Astrocyte of the spinal cord (primary cell): ENCODE data around the gene ZFHX3.

Experiments used
- DNase-seq: peaks from one replicate; pipeline ENCODE4 v3.0.0; 2011; ENCODE audit warnings: low read depth, low spot score
- H3K4me3 ChIP-seq: 2 replicates; pipeline ENCODE4 v1.5.1; 2011; ENCODE audit warnings: low read depth, mild to moderate bottlenecking, low read length, moderate library complexity
- in situ Hi-C: cut with HindIII; loops from 2 replicates; pipeline ENCODE4 v1.10.0; 2017; ENCODE audit warnings: low sequenced_read_pairs
- TF ChIP-seq, protein P1 (sequence below): IDR thresholded peaks from 2 replicates; pipeline ENCODE4 v1.5.1; 2012; ENCODE audit warnings: low read depth, mild to moderate bottlenecking, low read length, inconsistent platforms

ZFHX3 gene

DNA sequence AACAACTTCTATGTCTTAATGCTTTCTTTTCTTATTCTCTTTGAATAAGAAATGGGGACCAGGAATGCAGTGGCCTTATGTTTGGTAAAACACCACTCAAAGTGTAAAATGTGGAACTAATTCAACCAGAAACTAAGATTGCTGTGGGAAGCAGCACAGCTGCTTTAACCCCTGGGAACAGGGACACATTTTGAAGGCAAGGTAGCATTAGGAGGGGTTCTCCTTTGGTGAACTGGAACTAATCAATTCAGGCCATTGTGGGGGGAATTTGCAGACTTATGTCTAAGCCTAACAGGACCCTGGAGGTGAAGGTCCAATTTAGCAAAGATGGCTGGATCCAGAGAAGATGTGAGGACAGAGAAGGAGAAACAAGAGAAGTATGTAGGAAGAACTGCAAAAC is 256.1 kb downstream of the ZFHX3 start:
- TF ChIP-seq, protein P1, sequence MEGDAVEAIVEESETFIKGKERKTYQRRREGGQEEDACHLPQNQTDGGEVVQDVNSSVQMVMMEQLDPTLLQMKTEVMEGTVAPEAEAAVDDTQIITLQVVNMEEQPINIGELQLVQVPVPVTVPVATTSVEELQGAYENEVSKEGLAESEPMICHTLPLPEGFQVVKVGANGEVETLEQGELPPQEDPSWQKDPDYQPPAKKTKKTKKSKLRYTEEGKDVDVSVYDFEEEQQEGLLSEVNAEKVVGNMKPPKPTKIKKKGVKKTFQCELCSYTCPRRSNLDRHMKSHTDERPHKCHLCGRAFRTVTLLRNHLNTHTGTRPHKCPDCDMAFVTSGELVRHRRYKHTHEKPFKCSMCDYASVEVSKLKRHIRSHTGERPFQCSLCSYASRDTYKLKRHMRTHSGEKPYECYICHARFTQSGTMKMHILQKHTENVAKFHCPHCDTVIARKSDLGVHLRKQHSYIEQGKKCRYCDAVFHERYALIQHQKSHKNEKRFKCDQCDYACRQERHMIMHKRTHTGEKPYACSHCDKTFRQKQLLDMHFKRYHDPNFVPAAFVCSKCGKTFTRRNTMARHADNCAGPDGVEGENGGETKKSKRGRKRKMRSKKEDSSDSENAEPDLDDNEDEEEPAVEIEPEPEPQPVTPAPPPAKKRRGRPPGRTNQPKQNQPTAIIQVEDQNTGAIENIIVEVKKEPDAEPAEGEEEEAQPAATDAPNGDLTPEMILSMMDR = no peak
- in situ Hi-C loops = no loop called here
- no peak overlapping the region for H3K4me3 ChIP-seq
- no peak for DNase-seq

DNA sequence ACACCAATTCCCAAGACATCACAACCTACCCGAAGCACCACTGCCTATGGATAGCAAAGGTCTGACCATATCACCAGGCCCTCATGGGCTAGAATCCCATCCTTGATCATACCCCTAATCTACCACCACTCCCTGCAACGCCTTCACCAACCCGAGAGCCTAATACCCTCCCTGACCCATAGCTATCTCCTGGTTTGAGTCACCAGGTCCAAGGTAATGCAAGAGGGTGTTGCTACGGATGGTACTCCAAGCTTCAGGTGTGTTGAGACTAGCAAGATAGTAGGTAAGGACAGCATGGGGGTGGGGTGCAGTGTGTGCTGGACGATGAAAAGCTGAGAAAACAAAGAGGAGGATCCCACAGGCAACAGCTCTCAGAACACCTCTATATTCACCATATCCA is 258.0 kb downstream of the ZFHX3 start:
- no peak overlapping the region for H3K4me3 ChIP-seq
- TF ChIP-seq, protein P1 = no peak
- DNase-seq = no peak
- in situ Hi-C loops = no loop called here

DNA sequence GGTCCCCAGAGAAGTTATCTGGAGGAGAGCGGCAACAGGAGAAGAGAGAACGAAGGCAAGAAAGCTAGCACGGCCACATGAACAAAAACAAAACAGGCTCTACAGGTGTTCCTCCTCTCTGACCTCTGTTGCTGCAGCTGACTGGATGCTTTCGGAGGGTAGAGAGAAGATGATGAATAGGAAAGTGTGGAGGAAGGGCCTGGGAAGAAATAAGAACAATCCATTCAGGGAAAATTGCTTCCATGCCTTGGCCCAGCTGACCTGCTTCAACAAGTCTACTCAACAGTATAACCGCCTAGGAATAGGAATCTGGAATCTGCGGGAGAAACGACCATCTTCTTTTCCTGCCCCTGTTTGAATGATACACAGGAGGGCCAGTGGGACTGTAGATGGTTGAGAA is 258.5 kb downstream of the ZFHX3 start:
- in situ Hi-C loops = no loop called here
- no peak for DNase-seq
- H3K4me3 ChIP-seq = no peak overlapping the region
- TF ChIP-seq, protein P1 = no peak

DNA sequence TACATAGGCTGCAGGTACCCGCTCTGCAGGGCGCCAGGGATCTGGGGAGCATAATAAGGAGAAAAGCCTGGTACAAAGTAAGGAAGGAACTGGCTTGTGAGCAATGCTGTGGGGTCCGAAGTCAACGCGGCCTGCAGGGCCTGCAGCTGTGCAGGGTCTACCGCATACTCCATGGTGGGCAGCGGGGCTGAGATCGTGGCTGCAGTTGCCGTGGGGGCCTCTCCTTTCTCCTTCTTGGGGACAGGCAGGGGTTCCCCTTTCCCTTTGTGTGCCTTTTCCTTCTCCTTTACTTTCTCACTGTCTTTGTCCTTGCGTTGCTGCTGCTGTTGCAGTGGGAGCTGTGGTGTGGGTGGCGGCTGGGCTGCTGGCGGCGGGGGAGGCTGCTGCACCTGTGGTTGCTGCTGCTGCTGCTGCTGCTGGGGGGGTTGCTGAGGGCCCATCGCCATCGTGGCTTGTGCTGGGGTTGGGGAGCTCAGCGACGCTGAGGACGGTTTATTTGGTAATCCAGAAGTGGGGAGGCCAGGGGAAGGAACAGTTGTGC is 259.6 kb downstream of the ZFHX3 start:
- H3K4me3 ChIP-seq = peak overlapping the region; percentile 53
- no peak for DNase-seq
- TF ChIP-seq, protein P1 = no peak
- in situ Hi-C loops = no loop called here

DNA sequence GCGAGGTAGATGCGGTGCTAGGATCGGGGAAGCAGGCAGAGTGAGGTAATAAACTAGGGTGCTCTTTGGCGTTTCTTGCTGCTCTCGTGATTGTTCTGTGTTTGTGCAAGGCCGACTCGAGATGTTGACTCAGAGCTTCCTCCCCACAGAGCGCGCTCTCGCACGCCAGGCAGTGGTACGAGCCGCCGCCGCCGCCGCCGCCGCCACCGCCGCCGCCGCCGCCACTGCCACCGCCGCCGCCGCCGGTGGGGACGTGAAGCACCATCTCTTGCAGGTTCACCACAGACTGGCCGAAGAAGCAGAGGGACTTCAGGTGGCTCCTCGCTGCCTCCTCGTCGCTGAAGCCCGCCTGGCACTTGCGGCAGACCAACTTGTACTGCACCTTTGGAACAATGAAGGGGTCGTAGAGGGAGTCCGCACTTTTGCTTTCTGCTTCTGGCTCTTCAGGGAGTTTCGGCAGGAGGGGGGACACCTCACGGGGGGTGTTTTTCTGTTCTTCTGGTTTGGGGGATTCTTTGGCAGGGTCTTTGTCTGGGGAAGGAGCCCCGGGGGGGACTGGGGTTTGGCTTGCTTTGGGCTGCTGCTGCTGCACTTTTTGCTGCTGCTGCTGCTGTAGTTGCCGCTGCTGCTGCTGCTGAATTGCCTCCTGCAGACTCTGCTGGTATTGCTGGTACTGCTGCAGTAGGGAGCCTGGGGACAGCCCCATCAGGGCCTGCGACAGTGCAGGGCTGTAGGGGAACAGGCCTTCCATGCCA is 260.2 kb downstream of the ZFHX3 start:
- TF ChIP-seq, protein P1 = no peak
- peak; percentile 84 for DNase-seq
- in situ Hi-C loops = no loop called here
- peak overlapping the region; percentile 53 for H3K4me3 ChIP-seq

DNA sequence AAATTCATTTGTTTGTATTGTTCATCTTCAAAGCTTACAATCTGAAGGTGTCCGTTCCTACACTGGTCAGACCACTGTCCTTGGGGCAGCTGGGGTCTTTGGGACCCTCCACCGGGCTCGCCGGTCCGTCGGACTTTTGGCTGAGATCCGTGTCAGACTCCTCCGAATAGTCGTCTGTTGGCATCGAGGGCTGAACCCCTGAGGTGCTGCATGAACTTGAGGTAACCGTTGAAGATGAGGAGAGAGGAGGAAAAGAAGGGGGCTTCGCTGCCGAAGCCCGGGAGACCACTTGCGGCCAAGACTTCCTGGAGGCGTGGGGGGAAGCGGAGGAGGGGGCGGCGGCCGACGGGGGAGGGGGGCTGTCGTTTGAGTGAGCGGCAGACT is 260.8 kb downstream of the ZFHX3 start:
- TF ChIP-seq, protein P1 = no peak
- H3K4me3 ChIP-seq = peak overlapping the region; percentile 37
- DNase-seq = no peak
- in situ Hi-C loops = no loop called here
